Fibroblast of pulmonary artery (primary cell): ENCODE measurements around the gene ENPP6.

ENCODE experiments used
- DNase-seq: peaks from one replicate; pipeline ENCODE4 v3.0.0-alpha.2; 2010; ENCODE audit warnings: low read depth
- H3K4me3 ChIP-seq: replicated peaks from 2 replicates; pipeline ENCODE4 v1.5.1; 2011; ENCODE audit warnings: low read depth, mild to moderate bottlenecking, control low read depth, low read length, moderate library complexity
- TF ChIP-seq, protein P1 (sequence below): IDR thresholded peaks from 2 replicates; pipeline ENCODE4 v1.5.1; 2011; ENCODE audit warnings: mild to moderate bottlenecking, control low read depth, low read length, inconsistent platforms; ENCODE audit errors: missing control alignments

The ENPP6 gene

DNA sequence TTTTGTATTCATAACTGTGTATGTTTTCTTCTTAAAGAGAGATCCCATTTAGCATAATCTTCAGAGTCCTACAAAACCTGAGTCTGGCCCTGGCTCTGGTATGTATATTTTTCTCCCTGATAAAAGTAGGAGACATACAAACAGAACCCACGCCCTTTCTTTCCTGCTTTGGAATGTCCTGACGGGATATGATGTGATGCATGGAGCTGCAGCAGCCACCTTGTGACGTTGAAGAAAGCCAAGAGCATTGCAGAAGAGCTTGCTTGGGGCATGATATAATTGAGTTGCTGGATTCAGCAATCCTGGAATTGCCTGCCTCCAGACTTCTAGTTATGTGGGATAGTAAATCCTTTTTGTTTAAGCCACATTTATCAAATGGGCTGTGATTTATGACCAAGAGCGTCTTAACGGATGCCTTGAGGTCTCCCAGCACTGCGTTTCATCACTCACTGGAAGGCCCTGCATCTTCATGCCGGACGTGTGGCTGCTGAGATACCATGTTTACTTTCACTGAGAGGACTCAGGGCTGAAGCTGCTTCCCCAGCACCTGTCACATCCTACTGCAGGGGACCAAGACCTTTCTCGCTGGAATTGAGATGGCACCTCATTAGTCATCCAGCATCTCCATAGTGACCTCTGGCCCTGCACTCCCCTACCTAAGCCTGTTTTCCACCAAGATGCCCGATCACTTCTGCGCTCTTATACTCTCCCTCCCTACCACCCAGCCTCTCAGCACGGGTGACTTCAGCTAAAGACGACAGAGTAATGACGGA is 107.0 kb downstream of the ENPP6 start:
- TF ChIP-seq, protein P1, sequence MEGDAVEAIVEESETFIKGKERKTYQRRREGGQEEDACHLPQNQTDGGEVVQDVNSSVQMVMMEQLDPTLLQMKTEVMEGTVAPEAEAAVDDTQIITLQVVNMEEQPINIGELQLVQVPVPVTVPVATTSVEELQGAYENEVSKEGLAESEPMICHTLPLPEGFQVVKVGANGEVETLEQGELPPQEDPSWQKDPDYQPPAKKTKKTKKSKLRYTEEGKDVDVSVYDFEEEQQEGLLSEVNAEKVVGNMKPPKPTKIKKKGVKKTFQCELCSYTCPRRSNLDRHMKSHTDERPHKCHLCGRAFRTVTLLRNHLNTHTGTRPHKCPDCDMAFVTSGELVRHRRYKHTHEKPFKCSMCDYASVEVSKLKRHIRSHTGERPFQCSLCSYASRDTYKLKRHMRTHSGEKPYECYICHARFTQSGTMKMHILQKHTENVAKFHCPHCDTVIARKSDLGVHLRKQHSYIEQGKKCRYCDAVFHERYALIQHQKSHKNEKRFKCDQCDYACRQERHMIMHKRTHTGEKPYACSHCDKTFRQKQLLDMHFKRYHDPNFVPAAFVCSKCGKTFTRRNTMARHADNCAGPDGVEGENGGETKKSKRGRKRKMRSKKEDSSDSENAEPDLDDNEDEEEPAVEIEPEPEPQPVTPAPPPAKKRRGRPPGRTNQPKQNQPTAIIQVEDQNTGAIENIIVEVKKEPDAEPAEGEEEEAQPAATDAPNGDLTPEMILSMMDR, result no peak
- H3K4me3 ChIP-seq, result no peak overlapping the region
- DNase-seq, result no peak

DNA sequence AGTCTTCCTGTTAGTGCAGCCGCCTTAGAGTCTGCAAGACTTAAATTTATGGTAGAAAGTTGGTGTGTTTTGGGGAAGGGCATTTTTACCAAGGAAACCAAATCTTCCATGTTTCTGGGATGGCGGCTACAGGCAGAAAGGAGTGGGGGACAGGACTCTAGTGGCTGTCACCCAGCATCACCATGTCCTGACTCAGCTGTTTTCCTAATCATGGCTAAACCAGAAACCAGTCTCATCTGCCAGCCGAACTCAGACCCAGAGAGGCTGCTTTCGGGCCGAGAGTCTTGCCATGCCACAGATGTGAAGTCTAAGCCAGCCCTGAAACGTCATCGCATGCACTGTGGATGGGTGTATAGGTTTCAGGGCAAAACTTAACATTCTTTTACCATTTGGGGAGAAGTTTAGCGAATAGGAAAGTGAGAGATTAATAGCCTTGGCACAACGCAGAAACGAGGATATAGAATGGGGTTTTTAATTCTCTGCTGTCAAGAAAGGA is 109.6 kb downstream of the ENPP6 start:
- TF ChIP-seq, protein P1, result no peak
- no peak for DNase-seq
- H3K4me3 ChIP-seq, result no peak overlapping the region

- DNase-seq, result no peak
- TF ChIP-seq, protein P1, result no peak
- H3K4me3 ChIP-seq, result no peak overlapping the region
Observed at GRCh38 chr4:184104419-184105101, 113.1 kb downstream of the ENPP6 start.

GRCh38 chr4:184103527-184104264 is 114.0 kb downstream of the ENPP6 start:
- H3K4me3 ChIP-seq, result no peak overlapping the region
- DNase-seq, result no peak
- TF ChIP-seq, protein P1, result no peak

DNA sequence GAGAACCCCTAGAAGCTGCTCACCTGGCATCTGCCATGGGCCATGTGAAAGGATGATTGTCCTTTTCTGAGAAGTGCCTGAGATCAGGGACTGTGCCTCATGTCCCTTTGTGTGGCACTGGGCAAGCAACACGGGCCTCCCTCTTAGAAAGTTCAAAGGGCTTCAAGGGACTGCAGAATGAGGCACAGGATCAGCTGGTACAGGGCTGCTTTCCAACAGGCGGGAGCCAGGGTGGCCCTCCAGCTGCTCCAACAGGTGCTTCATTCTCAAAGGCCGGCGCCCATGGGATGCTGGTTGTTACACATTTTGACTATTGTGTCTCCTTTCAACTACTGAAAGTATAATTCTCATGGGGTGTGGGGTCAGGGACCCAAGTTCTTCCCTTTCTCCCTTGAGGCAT is 114.7 kb downstream of the ENPP6 start:
- no peak overlapping the region for H3K4me3 ChIP-seq
- TF ChIP-seq, protein P1, result no peak
- DNase-seq, result no peak

DNA sequence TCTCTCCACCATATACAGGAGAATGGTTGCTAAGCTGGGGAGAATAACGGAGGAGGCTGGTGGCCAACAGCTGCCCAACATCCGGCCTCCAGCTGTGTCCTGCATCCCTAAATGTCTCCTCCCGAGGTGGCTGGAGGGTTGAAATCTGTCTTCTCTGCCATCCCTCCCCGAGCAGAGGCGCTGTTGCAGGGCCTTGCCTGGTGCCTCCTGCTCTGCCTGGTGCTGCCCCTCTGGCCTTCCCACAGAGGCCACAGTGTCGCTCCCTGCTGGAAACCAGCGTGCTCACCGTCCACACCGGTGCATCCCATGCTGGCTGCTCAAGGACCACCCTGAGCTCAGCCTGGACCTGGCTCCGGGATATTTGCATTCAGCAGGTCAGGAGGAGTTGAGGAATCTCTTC is 115.2 kb downstream of the ENPP6 start:
- H3K4me3 ChIP-seq, result no peak overlapping the region
- no peak for DNase-seq
- TF ChIP-seq, protein P1, result no peak
